ENCODE results near the gene CIT. TPM values are rescaled to one million over a fixed set of nuclear protein-coding genes. Genes with fewer than 3 reads are reported as not detected.

The CIT gene
- total and polyA plus RNA-seq, 9 of the 15 experiments (the other 6 are each of a cell fraction or from before 2014, with no cell fraction given): 1.1 to 46.7 (median 21.3) TPM

GRCh38 chr12:119772431-119772830, 104.7 kb downstream of the CIT start:
- CTCF ChIA-PET (ENCODE audit: low intra/inter-chr PET ratio): no interaction called here
- POLR2A ChIA-PET: interaction anchor here (0.7 kb wide), 1 partner anchor 19 kb away, joined by 5 read pairs; no protein-coding TSS in a partner anchor
- Histone ChIP-seq H3K4me1 (replicated peaks in 1 of 2; ENCODE audit: control insufficient read depth in 2 of 2, insufficient read depth in 2 of 2, low read length in 2 of 2) (no peaks in the 10 kb centered on the region), H3K27me3 (ENCODE audit: control insufficient read depth in 2 of 2, insufficient read depth in 2 of 2, low read length in 2 of 2) (no peaks in the 10 kb centered on the region), H3K9me1 (ENCODE audit: control insufficient read depth, insufficient read depth, low read length) (no peaks in the 10 kb centered on the region), H3K9ac (ENCODE audit: insufficient read depth in 1 of 2, low read depth in 2 of 2, low read length in 2 of 2) (peak overlapping the region in 1 of 2 experiments; percentile 6; a peak in 1 of 4 replicates), H2AFZ (ENCODE audit: low read depth, low read length) (no peak overlapping the region), H3K4me2 (ENCODE audit: insufficient read depth, low read length) (no peak overlapping the region), H3K27ac (ENCODE audit: extremely low read depth, low read depth, low read length) (no peak overlapping the region), H3K36me3 (ENCODE audit: control insufficient read depth, insufficient read depth, low read length) (peaks cover 61% of the 10 kb centered on the region), H4K20me1 (replicated peaks; ENCODE audit: control insufficient read depth, insufficient read depth, low read length) (no peaks in the 10 kb centered on the region), H3K79me2 (ENCODE audit: control insufficient read depth, insufficient read depth, low read length) (no peaks in the 10 kb centered on the region), H3K4me3 (no peak overlapping the region), H3K9me3 (replicated peaks; ENCODE audit: control insufficient read depth, insufficient read depth, low read depth, low read length) (no peaks in the 10 kb centered on the region)
- in situ Hi-C loops (cut with MboI) (no loop called here), intact Hi-C loops (cut with micrococcal nuclease) (no loop called here)
- no peak for TF ChIP-seq ZKSCAN8 (CRISPR knock-in tag; IDR thresholded peaks at IDR 0.05)
- TF ChIP-seq PHB (CRISPR knock-in tag; IDR thresholded peaks at IDR 0.05): no peak
- no peak for TF ChIP-seq BACH1 (tag; IDR thresholded peaks at IDR 0.05)
- no peak for TF ChIP-seq MCM3 (IDR thresholded peaks at IDR 0.05)
- TF ChIP-seq, protein P1, sequence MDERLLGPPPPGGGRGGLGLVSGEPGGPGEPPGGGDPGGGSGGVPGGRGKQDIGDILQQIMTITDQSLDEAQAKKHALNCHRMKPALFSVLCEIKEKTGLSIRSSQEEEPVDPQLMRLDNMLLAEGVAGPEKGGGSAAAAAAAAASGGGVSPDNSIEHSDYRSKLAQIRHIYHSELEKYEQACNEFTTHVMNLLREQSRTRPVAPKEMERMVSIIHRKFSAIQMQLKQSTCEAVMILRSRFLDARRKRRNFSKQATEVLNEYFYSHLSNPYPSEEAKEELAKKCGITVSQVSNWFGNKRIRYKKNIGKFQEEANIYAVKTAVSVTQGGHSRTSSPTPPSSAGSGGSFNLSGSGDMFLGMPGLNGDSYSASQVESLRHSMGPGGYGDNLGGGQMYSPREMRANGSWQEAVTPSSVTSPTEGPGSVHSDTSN (CRISPR knock-in tag; IDR thresholded peaks at IDR 0.05; ENCODE audit: low read depth): no peak
- TF ChIP-seq, protein P1 (tag; conservative IDR thresholded peaks at IDR 0.05; ENCODE audit: low read depth): no peak
- TF ChIP-seq ZC3H8 (IDR thresholded peaks at IDR 0.05): no peak
- TF ChIP-seq ZNF76 (CRISPR knock-in tag; IDR thresholded peaks at IDR 0.05; ENCODE audit: borderline replicate concordance): no peak
- no peak for TF ChIP-seq RBM22 (IDR thresholded peaks at IDR 0.05; ENCODE audit: low read depth, low read length, poor library complexity, severe bottlenecking)
- no peak for TF ChIP-seq ZNF124 (CRISPR knock-in tag; IDR thresholded peaks at IDR 0.05)
- no peak for TF ChIP-seq ZZZ3 (IDR thresholded peaks at IDR 0.05)
- TF ChIP-seq, protein P2, sequence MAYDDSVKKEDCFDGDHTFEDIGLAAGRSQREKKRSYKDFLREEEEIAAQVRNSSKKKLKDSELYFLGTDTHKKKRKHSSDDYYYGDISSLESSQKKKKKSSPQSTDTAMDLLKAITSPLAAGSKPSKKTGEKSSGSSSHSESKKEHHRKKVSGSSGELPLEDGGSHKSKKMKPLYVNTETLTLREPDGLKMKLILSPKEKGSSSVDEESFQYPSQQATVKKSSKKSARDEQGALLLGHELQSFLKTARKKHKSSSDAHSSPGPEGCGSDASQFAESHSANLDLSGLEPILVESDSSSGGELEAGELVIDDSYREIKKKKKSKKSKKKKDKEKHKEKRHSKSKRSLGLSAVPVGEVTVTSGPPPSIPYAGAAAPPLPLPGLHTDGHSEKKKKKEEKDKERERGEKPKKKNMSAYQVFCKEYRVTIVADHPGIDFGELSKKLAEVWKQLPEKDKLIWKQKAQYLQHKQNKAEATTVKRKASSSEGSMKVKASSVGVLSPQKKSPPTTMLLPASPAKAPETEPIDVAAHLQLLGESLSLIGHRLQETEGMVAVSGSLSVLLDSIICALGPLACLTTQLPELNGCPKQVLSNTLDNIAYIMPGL (CRISPR knock-in tag; IDR thresholded peaks at IDR 0.05): no peak
- TF ChIP-seq ZNF785 (CRISPR knock-in tag; IDR thresholded peaks at IDR 0.05): no peak
- TF ChIP-seq ZNF77 (CRISPR knock-in tag; IDR thresholded peaks at IDR 0.05): no peak
- TF ChIP-seq PPARD (CRISPR knock-in tag; IDR thresholded peaks at IDR 0.05): no peak
- TF ChIP-seq MLX (CRISPR knock-in tag; conservative IDR thresholded peaks at IDR 0.05): no peak
- TF ChIP-seq ETV1 (tag; conservative IDR thresholded peaks at IDR 0.05; ENCODE audit: low read depth): no peak
- TF ChIP-seq NR3C1 (CRISPR knock-in tag; IDR thresholded peaks at IDR 0.05): no peak
- no peak for TF ChIP-seq FOXM1 (IDR thresholded peaks at IDR 0.05; ENCODE audit: low read depth)
- TF ChIP-seq FOXM1 (CRISPR knock-in tag; IDR thresholded peaks at IDR 0.05; ENCODE audit: low read depth): no peak
- no peak for FAIRE-seq
- 100% methylated on average over 3 of the region's 4 CpGs for WGBS (ENCODE audit: insufficient coverage, low coverage, missing lambda C conversion rate)
- no peak for ATAC-seq
- no TSS peak for BruUV-seq (replicated peaks)
- DNase-seq (ENCODE audit: extremely low read depth in 1 of 4, low spot score in 3 of 4): no peak

Data from K562 (cell line).